Non-pigmented ciliary epithelial cell (primary cell): ENCODE results near the gene TRAPPC14.
A peak's percentile ranks its signal among the peaks of the same experiment; 100 is the strongest.
"Not testable (repeated sequence)": the region's sequence is repeated elsewhere in the genome, so short reads cannot be mapped to it uniquely, and the experiment has no call there.

Experiments used
- DNase-seq: peaks from one replicate; pipeline ENCODE4 v3.0.0-alpha.2; 2010; ENCODE audit warnings: low read depth

The TRAPPC14 gene

DNA sequence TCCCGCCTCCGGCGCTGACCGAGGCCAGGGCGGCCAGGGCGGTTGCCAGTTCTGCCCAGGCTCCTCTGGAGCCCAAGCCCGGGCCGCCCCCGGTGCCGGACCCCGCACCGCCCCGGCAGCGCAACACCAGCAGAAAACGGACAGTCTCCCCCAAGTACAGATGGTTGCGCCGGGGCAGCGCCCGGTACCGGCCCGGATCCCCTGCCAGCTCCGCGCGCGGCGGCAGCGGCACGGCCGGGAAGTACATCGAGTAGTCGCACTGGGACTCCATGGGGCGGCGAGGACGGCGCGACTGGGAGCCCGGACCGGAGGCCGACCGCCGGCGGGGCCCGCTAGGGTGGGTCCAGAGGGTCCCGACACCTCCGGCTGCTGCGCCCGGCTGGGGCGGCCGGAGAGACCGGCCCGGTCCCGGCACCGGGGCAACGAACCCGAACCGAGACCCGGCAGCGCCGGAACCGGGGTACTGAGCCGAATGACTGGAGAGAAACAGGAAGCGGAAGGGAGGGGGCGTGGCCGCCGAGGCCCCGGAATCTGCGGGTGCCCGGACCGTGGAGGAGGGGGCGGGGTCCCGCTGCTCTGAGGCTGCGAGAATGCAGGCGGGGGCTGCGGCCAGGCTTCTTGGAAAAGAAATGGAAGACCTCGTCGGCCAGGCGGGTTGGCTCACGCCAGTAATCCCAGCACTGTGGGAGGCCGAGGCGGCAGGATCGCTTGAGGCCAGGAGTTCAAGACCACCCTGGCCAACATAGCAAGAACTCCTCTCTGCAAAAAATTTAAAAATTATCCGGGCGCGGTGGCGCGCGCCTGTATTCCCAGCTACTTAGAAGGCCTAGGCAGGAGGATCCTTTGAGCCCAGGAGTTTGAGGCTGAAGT, at the start of gene TRAPPC14:
TSS of gene TRAPPC14 (minus strand) at position 495 of the 870 bp plus-strand sequence. CDS start at position 271, 224 bp downstream.
- DNase-seq, result no peak

DNA sequence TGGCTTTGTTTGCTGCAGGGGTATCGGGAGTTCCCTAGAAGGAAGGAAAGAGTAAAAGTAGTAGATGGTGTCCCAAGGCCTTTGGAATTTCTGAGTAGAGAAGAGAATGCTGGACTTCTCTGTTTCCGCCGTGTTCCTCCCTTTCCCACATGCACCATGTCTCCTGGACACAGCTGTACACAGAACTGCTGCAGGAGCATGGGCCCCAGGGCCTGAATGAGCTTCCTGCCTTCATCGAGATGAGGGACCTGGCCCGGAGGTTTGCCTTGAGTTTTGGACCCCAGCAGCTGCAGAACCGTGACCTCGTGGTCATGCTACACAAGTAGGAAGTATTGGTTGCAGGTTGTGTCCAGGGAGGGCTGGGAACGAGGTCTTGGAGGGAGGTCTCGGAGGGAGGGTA, 45.9 kb upstream of the TRAPPC14 start:
- no peak for DNase-seq

DNA sequence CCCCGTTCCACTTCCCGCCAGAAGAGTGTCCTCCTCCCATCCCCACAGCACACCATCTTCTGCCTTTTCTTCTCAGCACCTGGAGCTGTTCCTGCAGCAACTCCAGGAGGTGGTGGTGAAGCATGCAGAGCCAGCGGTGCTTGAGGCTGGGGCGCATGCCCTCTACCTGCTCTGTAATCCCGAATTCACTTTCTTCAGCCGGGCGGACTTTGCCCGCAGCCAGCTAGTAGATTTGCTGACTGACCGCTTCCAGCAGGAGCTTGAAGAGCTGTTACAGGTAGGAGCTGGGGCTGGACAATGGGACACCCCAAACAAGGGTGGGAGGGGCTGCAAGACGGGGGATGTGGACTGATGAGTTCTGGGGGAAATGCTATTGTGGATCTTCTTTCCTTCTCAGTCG, 42.2 kb upstream of the TRAPPC14 start:
- no peak for DNase-seq

GRCh38 chr7:100198266-100198665, 39.7 kb upstream of the TRAPPC14 start:
- DNase-seq, result no peak

- DNase-seq, result not testable (repeated sequence)
Measured at GRCh38 chr7:100195901-100196322, 37.4 kb upstream of the TRAPPC14 start.

DNA sequence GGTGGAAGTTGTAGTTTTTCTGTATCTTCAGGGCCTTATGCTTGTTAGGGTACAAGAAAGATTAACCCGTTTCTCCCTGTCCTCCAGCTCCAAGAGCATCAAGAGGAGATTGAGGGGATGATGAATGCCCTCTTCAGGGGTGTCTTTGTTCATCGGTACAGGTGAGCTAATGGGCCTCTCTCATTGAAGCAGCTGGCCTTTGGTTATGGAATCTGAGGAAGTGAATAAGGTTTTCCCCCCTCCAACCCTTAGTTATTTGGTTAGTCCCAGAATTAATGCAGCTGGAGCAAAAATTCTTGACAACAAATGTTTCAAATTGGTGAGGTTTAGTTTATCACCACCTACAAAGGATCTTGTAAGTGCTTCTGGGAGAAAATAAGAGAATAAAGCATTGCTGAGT, 36.7 kb upstream of the TRAPPC14 start:
- no peak for DNase-seq

- DNase-seq, result no peak
Measured at GRCh38 chr7:100192969-100193368, 34.4 kb upstream of the TRAPPC14 start.

GRCh38 chr7:100192281-100192862, 33.8 kb upstream of the TRAPPC14 start:
- not testable (repeated sequence) for DNase-seq

DNA sequence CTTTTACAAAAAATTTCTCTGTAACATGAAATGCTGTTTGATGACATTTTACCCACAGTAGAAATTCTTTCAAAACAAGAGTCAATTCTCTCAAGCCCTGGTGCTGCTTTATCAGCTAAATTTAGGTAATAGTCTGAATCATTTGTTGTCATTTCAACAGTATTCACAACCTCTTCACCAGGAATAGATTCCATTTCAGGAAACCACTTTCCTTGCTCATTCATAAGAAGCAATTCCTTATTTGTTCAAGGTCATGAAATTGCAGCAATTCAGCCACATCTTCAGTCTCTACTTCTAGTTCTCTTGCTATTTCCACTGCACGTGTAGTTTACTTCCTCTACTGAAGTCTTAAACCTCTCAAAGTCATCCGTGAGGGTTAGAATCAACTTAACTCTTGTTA, 33.3 kb upstream of the TRAPPC14 start:
- DNase-seq, result peak; percentile 51

DNA sequence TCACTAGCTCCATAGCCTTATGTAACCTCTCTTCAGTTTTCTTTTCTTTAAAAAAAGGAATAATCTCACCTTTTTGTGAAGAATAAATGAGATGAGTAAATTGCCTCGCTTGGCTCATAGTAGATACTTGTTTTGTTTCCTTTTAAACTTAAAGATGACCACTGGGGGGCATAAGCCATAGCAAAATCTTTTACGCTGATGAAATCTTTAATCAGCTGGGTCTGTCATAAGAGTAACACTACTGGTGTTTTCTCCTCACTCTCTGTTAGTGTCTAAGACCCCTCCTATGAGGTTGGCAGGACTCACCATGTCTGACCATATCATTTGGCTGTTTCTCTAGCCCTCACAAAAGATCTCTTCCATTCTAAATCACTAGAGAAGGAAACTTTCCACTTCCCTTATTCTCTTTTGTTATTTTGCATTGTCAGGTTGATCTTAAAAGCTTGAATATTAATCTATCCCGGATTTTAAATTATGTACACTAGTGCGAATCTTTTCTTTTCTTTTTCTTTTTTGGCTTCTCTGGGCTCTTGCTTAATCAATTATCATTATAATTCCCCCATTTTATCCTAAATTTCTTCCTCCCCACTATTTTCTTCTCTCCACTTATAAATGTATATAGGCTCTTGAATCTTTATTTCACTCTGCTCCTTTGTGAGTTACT, 31.7 kb upstream of the TRAPPC14 start:
- no peak for DNase-seq

DNA sequence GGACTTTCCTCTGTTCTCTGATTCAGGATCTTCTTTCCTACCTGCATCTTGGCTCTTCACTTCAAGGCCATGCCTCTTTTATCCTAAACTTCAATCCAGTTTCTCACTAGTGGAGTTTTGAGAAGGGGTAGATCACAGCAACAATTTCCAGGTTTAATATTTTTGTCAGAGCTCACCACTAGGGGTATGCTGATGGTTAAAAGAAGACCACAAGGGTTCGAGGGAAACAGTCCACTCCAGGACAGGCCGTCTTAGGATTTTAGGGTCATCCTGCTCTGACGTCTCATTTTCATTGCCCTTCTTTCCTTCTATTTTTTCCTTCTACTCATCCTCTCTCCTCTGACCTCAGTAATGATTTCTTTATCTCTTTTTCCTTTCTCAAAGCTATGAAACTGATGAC, 30.5 kb upstream of the TRAPPC14 start:
- no peak for DNase-seq

DNA sequence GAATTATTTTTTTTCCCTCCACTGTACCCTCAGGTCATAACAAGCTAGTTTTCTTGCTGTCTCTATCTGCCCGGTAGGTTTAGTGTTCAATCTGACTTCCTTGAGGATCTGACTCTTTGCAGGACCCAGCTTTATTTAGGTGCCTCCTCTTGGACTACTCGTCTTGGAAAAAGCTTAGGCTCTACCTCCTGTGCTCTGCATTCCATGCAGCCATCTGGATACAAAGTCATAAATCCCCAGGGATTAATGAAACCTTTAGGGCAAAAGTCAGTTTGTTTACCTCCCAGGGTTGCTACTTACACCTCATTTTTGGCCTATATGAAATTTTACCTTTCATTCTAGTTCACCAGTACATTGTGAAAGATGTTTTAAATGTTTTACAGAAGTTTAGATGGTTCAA, 27.2 kb upstream of the TRAPPC14 start:
- DNase-seq, result no peak

DNA sequence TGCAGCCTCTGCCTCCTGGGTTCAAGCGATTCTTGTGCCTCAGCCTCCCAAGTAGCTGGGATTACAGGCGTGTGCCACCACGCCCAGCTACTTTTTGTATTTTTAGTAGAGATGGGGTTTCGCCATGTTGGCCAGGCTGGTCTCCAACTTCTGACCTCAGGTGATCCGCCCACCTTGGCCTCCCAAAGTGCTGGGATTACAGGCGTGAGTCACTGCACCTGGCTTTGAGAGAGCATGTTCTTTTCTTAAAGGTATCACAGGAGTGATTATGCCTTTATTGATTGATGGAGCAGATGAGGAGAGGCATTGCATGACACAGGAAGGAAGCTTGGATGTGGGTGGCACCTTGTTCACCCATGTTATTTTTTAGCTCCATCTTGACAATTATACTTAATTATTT, 24.6 kb upstream of the TRAPPC14 start:
- not testable (repeated sequence) for DNase-seq

GRCh38 chr7:100182616-100183015, 24.1 kb upstream of the TRAPPC14 start:
- not testable (repeated sequence) for DNase-seq

DNA sequence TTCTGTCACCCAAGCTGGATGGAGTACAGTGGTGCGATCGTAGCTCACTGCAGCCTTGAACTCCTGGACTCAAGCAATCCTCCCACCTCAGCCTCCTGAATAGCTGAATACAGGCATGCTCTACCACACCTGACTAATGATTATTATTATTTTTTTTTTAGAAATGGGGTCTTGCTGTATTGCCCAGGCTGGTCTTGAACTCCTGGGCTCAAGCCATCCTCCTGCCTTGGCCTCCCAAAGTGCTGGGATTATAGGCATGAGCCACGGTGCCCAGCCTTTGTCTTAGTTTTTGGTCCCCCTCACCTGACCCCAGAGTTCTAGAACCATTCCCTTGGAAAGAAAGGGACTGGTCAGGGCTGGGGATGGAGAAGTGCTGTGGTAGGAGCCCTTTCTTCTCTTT, 21.6 kb upstream of the TRAPPC14 start:
- not testable (repeated sequence) for DNase-seq

DNA sequence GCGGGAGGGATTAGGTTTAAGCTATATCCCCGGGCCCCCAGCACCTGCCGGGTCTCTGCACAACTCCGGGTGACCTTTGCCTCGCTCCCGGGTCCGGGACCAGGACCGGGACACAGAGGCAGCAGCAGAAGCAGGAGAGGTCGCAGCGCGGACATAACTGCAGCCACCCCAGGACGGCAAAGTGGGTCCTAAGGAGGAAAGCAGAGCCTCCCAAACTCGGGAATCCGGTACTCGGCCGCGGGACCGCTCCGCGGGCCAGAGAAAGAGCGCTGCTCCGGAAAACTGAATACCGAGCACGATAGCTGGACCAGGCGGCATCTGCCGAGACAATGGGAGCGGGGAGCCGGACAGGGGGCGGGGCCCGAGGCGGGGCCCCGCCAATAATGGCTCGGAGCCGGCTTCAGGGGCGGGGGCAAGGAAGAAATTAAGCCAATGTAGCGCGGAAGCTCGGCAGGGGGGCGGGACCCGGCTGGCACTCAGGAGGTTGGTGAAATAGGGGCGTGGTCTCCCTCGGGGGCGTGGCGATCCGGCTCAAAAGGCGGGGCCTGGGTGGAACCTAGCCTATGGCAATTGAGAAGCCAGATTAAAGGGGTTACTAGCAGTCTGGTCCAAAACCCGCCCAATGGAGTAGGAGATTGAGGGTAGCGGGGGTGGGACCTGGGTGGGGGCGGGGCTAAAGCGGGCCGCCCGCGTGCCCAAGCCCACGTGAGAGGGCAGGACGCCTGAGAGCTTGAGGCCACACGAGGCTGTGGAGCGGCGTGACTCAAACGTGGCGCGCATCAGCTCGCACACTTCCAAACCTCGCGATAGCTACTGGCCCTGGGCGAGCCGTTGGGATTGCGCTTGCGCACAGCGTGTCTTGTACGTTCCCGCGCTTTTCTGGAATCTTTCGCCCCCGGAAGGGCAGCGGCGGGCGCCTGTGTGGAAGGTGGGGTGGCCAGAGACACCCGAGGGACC, 18.8 kb upstream of the TRAPPC14 start, which contains the start of the genes GPC2 and STAG3:
TSS of gene GPC2 (minus strand) at position 337 of the 957 bp plus-strand sequence. CDS start at position 155, 182 bp downstream.
TSS of gene STAG3 (plus strand) at position 874 of the 957 bp plus-strand sequence. CDS start 2,639 bp downstream, outside the sequence.
- peak; percentile 83 for DNase-seq

- DNase-seq, result no peak
Measured at GRCh38 chr7:100176096-100177044, 17.8 kb upstream of the TRAPPC14 start.

DNA sequence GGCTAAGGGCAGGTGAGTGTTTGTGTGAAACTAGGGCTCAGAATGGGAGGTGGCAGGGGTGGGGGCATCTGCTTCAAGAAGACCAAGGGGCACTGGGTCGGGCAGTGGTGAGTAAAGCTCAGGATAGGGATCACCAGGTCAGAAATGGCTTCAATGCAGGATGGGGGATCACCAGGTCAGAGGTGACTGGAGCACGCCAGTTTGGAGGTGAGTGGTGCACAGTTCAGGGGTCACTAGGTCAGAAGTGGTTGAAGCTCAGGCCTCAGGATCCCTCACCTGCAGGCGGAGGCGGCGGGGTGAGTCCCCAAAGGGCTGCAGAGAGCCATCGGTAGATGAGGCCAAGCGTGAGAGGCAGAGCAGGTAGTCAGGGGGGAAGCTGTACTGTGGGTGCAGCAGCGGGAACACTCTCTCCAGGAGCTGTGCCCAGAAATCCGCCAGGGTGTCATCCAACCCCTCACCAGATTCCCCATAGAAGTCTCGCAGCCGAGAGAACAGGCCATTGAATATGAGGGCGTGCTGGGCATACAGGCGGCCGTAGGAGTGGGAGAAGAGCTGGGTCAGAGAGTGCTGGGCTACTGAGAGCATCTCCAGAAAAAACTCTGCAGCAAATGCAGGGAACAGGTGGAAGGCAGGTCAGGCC, 16.9 kb upstream of the TRAPPC14 start:
- no peak for DNase-seq

DNA sequence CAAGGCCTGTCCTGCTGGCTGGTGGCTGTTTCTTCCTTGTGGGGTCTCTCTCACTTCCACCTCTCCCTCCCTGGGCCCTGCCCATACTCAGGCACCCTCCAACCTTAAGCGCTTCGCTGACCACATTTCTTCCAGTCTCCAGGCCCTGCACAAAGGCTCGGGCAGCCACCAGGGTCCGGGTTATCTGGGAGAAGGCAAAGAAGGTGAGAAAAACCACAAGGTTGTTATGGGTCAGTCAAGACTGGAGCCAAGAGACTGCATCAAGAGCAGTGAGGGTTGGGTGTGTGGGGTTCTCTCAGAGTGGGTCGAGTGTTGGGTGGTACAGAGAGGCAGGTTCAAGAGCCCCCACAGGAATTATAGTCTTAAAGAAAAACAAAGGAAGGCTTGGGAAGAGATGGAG, 16.1 kb upstream of the TRAPPC14 start:
- no peak for DNase-seq
